ENCODE data around the gene NUP93.

Gene NUP93

GRCh38 chr16:56726283-56726682 lies 3.6 kb upstream of the NUP93 start:
- no peak overlapping the region for H3K4me3 ChIP-seq (ENCODE audit: low read depth, low read length)
- DNase-seq (ENCODE audit: low read depth) = no peak
- TF ChIP-seq MYC (IDR thresholded peaks at IDR 0.05; ENCODE audit: low read depth, low read length) (no peak), MAX (IDR thresholded peaks at IDR 0.05; ENCODE audit: low read depth, low read length) (no peak), POLR2A (IDR thresholded peaks at IDR 0.05; ENCODE audit: extremely low read depth, insufficient read length) (no peak)
- TF ChIP-seq, protein P1, sequence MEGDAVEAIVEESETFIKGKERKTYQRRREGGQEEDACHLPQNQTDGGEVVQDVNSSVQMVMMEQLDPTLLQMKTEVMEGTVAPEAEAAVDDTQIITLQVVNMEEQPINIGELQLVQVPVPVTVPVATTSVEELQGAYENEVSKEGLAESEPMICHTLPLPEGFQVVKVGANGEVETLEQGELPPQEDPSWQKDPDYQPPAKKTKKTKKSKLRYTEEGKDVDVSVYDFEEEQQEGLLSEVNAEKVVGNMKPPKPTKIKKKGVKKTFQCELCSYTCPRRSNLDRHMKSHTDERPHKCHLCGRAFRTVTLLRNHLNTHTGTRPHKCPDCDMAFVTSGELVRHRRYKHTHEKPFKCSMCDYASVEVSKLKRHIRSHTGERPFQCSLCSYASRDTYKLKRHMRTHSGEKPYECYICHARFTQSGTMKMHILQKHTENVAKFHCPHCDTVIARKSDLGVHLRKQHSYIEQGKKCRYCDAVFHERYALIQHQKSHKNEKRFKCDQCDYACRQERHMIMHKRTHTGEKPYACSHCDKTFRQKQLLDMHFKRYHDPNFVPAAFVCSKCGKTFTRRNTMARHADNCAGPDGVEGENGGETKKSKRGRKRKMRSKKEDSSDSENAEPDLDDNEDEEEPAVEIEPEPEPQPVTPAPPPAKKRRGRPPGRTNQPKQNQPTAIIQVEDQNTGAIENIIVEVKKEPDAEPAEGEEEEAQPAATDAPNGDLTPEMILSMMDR (IDR thresholded peaks at IDR 0.05; ENCODE audit: low read depth, low read length) = no peak

GRCh38 chr16:56726926-56727325 lies 3.0 kb upstream of the NUP93 start:
- no peak for DNase-seq (ENCODE audit: low read depth)
- no peak overlapping the region for H3K4me3 ChIP-seq (ENCODE audit: low read depth, low read length)
- no peak for TF ChIP-seq MYC (IDR thresholded peaks at IDR 0.05; ENCODE audit: low read depth, low read length)
- TF ChIP-seq MAX (IDR thresholded peaks at IDR 0.05; ENCODE audit: low read depth, low read length) = no peak
- TF ChIP-seq POLR2A (IDR thresholded peaks at IDR 0.05; ENCODE audit: extremely low read depth, insufficient read length) = no peak

DNA sequence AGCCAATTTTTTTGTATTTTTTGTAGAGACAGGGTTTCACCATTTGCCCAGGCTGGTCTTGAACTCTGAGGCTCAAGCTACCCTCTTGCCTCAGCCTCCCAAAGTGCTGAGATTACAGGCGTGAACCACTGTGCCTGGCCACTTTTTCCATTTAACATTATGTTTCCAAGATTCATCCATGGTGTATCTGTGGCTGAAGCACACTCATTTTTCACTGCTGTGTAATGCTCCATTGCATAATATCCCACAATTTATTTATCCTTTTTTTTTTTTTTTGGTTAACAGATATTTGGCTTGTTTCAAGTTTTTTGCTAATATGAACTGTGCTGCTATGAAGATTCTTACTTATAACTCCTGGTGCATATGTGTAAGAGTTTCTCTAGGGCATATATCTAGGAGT lies 1.9 kb upstream of the NUP93 start:
- no peak for DNase-seq (ENCODE audit: low read depth)
- peak overlapping the region; percentile 96 for H3K4me3 ChIP-seq (ENCODE audit: low read depth, low read length)
- TF ChIP-seq MAX (IDR thresholded peaks at IDR 0.05; ENCODE audit: low read depth, low read length) (no peak), POLR2A (IDR thresholded peaks at IDR 0.05; ENCODE audit: extremely low read depth, insufficient read length) (no peak), MYC (IDR thresholded peaks at IDR 0.05; ENCODE audit: low read depth, low read length) (no peak)
- TF ChIP-seq, protein P1 (IDR thresholded peaks at IDR 0.05; ENCODE audit: low read depth, low read length) = no peak

- TF ChIP-seq MYC (IDR thresholded peaks at IDR 0.05; ENCODE audit: low read depth, low read length) (no peak), MAX (IDR thresholded peaks at IDR 0.05; ENCODE audit: low read depth, low read length) (no peak), POLR2A (IDR thresholded peaks at IDR 0.05; ENCODE audit: extremely low read depth, insufficient read length) (no peak)
- TF ChIP-seq, protein P1 (IDR thresholded peaks at IDR 0.05; ENCODE audit: low read depth, low read length) = no peak
- DNase-seq (ENCODE audit: low read depth) = peak; percentile 56
- H3K4me3 ChIP-seq (ENCODE audit: low read depth, low read length) = peak overlapping the region; percentile 96
Measured at GRCh38 chr16:56728980-56729734, 772 bp upstream of the NUP93 start.

- TF ChIP-seq MAX (IDR thresholded peaks at IDR 0.05; ENCODE audit: low read depth, low read length) = no peak
- TF ChIP-seq, protein P1 (IDR thresholded peaks at IDR 0.05; ENCODE audit: low read depth, low read length) = no peak
- no peak for TF ChIP-seq POLR2A (IDR thresholded peaks at IDR 0.05; ENCODE audit: extremely low read depth, insufficient read length)
- no peak for TF ChIP-seq MYC (IDR thresholded peaks at IDR 0.05; ENCODE audit: low read depth, low read length)
- DNase-seq (ENCODE audit: low read depth) = no peak
- no peak overlapping the region for H3K4me3 ChIP-seq (ENCODE audit: low read depth, low read length)
Measured at GRCh38 chr16:56732366-56732765, 2.4 kb downstream of the NUP93 start.

- TF ChIP-seq MAX (IDR thresholded peaks at IDR 0.05; ENCODE audit: low read depth, low read length) = no peak
- TF ChIP-seq POLR2A (IDR thresholded peaks at IDR 0.05; ENCODE audit: extremely low read depth, insufficient read length) = no peak
- TF ChIP-seq MYC (IDR thresholded peaks at IDR 0.05; ENCODE audit: low read depth, low read length) = no peak
- TF ChIP-seq, protein P1 (IDR thresholded peaks at IDR 0.05; ENCODE audit: low read depth, low read length) = no peak
- DNase-seq (ENCODE audit: low read depth) = no peak
- no peak overlapping the region for H3K4me3 ChIP-seq (ENCODE audit: low read depth, low read length)
Measured at GRCh38 chr16:56732832-56733231, 2.9 kb downstream of the NUP93 start.
